HG03097 (cell line): Measurements from ENCODE around the gene PREB.
A peak's percentile ranks its signal among the peaks of the same experiment; 100 is the strongest.

Experiments used
- ATAC-seq: cut with Tn5 transposase; IDR thresholded peaks from one replicate; pipeline ENCODE4 v1.9.1; 2021; ENCODE audit not compliant: unreplicated experiment, low FRiP score

The PREB gene

DNA sequence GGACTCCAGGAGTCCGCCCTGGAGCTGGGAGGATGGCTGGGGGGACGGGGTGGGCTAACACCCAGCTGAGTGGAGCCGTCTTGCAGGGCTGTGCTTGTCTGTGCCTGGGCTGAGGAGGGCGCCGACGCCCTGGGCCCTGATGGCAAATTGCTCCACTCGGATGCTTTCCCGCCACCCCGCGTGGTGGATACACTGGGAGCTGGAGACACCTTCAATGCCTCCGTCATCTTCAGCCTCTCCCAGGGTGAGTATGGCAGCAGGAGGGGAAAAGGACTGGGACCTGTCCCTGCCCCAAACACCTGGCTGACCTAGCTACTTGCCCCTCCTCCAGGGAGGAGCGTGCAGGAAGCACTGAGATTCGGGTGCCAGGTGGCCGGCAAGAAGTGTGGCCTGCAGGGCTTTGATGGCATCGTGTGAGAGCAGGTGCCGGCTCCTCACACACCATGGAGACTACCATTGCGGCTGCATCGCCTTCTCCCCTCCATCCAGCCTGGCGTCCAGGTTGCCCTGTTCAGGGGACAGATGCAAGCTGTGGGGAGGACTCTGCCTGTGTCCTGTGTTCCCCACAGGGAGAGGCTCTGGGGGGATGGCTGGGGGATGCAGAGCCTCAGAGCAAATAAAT lies 35.0 kb downstream of the PREB start:
- no peak for ATAC-seq

DNA sequence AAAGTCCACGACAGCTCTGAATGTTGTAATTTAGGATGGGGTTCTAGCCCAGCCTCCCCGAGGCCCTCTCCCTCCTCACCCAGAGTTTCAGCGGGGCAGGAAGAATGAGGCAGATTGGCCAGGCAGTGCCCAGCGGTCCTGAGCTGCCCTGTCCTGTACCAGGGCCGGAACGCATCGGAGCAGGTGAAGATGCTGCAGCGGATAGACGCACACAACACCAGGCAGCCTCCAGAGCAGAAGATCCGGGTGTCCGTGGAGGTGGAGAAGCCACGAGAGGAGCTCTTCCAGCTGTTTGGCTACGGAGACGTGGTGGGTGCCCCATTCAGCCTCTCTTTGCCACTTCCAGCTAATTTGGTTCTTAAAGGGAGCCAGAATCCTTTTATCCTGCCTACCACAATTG lies 37.1 kb downstream of the PREB start:
- ATAC-seq, result no peak

DNA sequence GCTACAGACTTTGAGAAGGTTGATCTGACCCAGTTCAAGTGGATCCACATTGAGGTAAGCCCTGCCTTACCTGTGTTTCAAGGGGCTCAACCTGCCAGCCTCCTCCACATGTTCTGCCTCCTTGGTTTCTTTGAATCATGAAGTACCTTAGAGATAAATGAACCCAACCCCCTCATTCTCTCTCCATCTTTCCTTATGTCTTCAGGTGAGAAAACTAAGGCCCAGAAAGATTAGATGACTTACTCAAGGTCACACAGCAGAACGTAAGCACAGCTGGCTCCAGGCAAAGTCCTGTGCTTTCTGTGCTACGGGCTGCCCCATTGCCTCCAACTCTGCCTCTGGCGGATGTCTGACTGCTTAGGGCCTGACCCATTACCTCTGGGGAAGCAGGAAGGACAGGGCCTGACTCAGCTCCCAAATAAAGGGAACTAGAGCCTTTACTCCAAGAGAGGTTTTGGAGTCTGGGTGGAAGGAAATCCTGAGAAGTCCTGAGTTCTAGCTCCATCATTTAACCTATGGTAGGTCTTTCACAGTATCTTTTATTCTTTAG lies 37.6 kb downstream of the PREB start:
- no peak for ATAC-seq

DNA sequence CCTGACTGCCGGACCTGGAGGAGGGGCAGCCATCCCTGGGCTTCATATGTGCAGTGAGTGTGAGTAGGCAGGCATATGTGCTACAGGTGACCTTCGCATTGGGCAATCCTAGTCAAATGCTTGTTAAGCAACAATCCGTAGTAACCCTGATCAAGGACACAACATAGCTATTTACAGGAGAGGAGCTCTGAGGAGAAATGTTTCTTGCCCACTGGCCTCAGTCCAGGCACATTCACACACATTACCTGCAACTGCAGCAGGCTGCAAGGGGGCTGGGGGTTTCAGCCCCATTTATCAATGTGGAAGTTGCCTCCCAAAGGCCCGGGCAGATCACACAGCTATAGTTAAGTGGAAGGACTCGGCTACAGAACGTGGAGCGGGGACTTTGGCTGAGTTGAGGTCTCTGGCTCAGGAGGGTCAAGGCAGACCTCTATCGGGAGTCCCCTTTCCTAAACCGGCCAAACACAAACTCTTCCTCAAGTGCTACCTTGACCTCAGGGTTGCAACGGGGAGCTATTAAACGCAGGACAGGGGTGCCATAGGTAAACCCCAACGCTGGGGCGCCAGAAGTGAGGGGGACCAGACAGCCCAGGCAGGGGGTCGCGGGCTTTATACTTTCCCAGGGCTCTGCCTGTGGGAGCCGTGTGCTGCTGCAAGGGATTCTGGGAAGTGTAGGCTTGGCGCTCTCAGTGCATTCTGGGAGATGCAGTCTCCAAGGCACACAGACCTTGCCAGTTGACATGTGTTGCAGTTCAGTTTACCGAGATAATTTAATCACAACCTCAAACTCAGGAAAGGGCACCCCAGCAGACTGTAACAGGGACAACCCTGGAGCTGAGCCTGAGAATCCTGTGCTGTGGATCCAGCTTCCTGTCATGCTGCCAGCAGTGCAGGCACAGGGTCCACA lies 38.4 kb downstream of the PREB start:
- no peak for ATAC-seq

DNA sequence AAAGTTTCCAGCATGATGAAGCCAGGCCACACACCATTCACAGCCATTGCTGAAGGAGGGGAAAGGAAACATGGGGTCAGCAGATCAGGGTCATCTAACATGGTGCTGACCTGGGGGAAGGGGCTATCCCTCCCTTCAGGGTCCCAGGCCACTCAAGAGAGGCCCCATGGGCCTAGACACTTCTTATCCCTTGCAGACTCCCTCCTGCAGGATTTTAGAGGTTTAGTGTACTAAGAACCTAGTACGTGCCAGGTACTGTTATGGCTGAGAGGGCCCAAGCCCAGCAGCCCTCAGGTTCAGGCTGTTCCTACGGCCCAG lies 39.0 kb downstream of the PREB start:
- no peak for ATAC-seq

DNA sequence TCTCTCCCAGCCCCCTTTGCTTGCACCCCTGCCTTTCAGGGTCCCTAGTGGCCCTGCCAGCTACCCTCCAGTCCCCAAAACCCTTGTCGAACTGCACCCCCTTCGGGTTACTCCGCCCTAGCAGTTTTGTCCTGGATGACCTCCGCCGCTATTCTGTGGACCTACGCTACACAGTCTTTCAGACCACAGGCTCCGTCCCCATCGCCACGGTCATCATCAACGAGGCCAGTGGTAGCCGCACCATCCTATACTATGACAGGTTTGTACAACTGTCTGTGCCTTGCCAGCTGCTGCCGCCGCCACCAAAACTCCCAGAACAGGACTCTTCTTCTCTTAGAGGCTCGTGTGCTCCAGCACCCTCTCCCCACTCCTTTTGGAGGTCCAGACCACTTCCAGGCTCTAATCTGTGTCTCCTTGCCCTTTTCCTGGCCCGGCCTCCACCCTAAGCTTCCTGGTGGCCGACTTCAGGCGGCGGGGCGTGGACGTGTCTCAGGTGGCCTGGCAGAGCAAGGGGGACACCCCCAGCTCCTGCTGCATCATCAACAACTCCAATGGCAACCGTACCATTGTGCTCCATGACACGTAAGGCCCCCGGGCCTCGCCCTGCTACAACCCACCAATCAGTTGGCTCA lies 40.0 kb downstream of the PREB start:
- no peak for ATAC-seq

GRCh38 chr2:27093430-27094352 lies 40.7 kb downstream of the PREB start:
- ATAC-seq, result no peak

- ATAC-seq, result no peak
Observed at GRCh38 chr2:27092696-27093429, 41.6 kb downstream of the PREB start.

DNA sequence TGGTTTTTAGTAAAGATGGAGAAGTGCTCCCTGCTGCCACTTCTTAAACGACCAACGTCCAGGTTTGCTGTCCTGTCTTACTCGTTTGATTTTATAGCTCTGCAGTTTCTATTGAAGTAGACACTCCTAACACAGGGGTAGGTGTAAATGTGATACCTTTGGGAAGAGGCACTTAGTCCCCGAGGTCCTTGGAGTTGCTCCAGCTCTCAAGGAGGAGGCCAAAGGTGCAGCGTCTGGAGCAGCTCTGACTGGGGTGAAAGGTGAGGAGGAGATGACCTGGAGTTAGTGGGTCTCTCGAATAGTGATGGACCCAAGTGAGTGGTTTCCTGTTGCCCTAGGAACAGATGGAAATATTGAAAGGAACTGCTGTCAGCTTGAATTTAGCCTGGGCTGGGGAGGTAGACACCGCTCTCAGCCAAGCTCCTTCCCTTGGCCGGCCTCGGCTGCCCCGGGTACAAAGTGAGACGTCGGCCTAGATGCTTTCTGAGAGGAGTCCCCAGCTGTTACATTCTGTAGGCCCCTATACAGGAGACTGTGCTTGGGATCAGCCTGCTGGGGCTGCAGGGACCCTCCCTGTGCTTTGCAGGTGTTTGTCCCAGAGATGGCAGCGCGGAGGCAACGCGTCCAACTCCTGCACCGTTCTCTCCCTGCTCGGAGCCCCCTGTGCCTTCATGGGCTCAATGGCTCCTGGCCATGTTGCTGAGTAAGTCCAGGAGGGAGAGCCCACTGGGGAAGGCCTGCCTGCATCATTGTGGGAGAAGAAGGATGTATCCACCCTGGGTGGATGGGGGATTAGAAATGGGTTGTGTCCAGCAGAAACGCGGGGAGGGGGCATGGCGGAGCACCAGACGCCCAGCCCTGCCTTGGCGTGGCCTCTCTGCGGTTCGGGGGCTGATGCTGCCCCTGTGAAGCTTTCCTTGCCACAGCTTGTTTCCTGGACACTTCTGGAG lies 42.4 kb downstream of the PREB start:
- ATAC-seq, result no peak

GRCh38 chr2:27089111-27089954 lies 45.1 kb downstream of the PREB start:
- no peak for ATAC-seq

GRCh38 chr2:27088634-27089033 lies 45.8 kb downstream of the PREB start:
- ATAC-seq, result no peak

DNA sequence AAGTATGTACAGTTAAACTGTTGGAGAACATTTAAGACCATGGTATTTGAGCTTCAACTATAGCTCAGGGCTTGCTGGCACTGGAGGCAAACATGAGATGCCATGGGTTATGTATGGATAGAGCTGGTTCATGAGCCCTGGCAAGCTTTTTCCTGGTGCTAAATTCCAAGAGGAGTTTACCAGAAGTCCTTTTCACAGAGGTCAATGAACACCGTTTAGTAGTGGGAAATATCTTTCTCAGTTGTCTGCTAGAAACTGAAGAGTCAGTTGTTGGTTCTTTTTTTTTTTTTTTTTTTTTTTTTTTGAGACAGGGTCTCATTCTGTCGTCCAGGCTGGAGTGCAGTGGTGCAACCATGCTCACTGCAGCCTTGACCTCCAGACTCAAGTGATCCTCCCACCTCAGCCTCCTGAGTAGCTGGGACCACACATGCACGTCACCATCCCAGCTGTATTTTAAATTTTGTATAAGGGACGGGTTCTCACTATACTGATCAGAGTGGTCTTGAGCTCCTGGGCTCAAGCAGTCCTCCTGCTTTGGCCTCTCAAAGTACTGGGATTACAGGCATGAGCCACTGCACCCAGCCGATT lies 46.5 kb downstream of the PREB start:
- ATAC-seq, result no peak

GRCh38 chr2:27086724-27087593 lies 47.5 kb downstream of the PREB start, which contains the start of gene KHK:
TSS of gene KHK (plus strand) at chr2:27086772. CDS start at chr2:27087260, 488 bp downstream.
- ATAC-seq, result peak; percentile 6

- peak; percentile 73 for ATAC-seq
Observed at GRCh38 chr2:27086090-27086723, 48.2 kb downstream of the PREB start.

GRCh38 chr2:27085673-27086089 lies 48.8 kb downstream of the PREB start:
- ATAC-seq, result no peak
